Calu3 (cell line): ENCODE data around the gene PZP. TPM values are rescaled to one million over a fixed set of nuclear protein-coding genes. Genes with fewer than 3 reads are reported as not detected.

Source experiments
- BruUV-seq: library from RNA; stranded (reverse); fragments of 400-500 nt; replicated peaks from 2 replicates; lab custom pipeline; 2021; lab: Mats Ljungman, UMichigan
- CTCF ChIA-PET: fragments of 300-600 bp; sonication (Branson Sonifier 250); formaldehyde crosslinking; loops from one replicate; lab custom pipeline; 2022; ENCODE audit warnings: antibody characterized with exemption; lab: Charles Lee
- DNase-seq: peaks from one replicate; pipeline ENCODE4 v3.0.0; 2022
- H3K27ac Mint-ChIP-seq: one replicate; pipeline ENCODE4 v1.8.0; 2022; ENCODE audit warnings: mixed read lengths; ENCODE audit not compliant: unreplicated experiment
- H3K27me3 Mint-ChIP-seq: one replicate; pipeline ENCODE4 v1.8.0; 2022; ENCODE audit warnings: mixed read lengths; ENCODE audit not compliant: unreplicated experiment
- H3K36me3 Mint-ChIP-seq: one replicate; pipeline ENCODE4 v1.8.0; 2022; ENCODE audit warnings: mild to moderate bottlenecking, moderate library complexity, mixed read lengths; ENCODE audit not compliant: insufficient read depth, unreplicated experiment
- H3K4me1 Mint-ChIP-seq: one replicate; pipeline ENCODE4 v1.8.0; 2022; ENCODE audit warnings: mild to moderate bottlenecking, low read depth, mixed read lengths; ENCODE audit not compliant: unreplicated experiment
- H3K4me3 Mint-ChIP-seq: one replicate; pipeline ENCODE4 v1.8.0; 2022; ENCODE audit warnings: mild to moderate bottlenecking, low read depth, moderate library complexity, mixed read lengths; ENCODE audit not compliant: unreplicated experiment
- H3K9me3 Mint-ChIP-seq: one replicate; pipeline ENCODE4 v1.8.0; 2022; ENCODE audit warnings: low read depth, mixed read lengths; ENCODE audit not compliant: unreplicated experiment
- intact Hi-C: fragments of 100-400 bp; cut with micrococcal nuclease; formaldehyde crosslinking; loops from one replicate; pipeline ENCODE4 v1.10.0; 2022; ENCODE audit not compliant: unreplicated experiment
- total RNA-seq: library from RNA; stranded (reverse); gene quantifications from 2 replicates; pipeline ENCODE4 v1.2.3, GENCODE V29; 2022
- TF ChIP-seq, protein P1 (sequence below): fragments of 200-600 bp; IDR thresholded peaks from one replicate; pipeline ENCODE4 v1.8.0; 2022; ENCODE audit warnings: antibody characterized with exemption; ENCODE audit not compliant: unreplicated experiment

PZP gene
- total RNA-seq, 1 experiment from 2014 or later: not detected

DNA sequence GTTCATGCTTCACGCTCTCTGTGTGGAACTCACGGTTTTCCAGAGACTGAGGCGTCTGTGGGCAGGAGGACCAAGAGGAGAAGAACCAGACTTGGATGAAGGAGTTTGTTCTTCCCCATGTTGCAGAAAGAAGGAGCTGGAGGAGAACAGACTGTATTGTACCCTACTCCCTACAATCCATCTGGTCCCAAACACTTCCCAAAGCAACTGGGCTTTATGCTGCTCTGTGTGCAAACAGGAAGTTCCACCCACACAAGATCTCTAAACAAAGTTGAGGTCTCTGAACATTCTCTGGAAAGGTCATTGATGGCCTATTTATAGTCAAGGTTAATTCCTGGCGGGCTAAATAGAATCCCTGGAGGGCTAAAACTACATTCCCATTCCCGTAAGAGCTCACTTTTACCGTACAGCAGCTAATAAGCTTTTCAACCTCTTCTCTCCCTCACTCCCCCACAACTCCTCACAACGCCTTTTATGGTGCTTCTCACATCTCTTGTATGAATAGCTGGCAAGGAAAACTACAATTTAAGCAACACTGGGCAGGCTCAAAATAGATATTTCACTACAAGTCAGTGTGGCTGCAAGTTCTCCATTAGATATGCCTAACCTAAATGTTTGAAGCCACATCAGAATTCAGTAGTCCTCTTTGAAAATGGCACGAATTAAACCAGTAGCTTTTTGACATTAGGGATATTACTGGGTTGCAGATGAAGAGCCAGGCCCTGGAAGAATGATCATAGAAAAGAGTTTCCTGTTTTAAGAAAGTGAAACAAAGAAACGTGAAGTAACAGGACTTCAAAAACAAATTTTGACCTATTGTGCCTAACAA lies 92.2 kb downstream of the PZP start, which contains the start of gene A2M:
Gene A2M, minus strand, starts transcription at position 189 of the 829 bp plus-strand sequence. Its CDS starts 70 bp downstream, at position 119.
- intact Hi-C loops: no loop called here
- Mint-ChIP-seq H3K9me3 (no peaks in the 10 kb centered on the region), H3K36me3 (no peaks in the 10 kb centered on the region), H3K27me3 (peaks cover 14% of the 10 kb centered on the region), H3K4me1 (no peaks in the 10 kb centered on the region), H3K4me3 (no peak within 1 kb of the TSS), H3K27ac (no peak within 1 kb of the TSS)
- TF ChIP-seq, protein P1, sequence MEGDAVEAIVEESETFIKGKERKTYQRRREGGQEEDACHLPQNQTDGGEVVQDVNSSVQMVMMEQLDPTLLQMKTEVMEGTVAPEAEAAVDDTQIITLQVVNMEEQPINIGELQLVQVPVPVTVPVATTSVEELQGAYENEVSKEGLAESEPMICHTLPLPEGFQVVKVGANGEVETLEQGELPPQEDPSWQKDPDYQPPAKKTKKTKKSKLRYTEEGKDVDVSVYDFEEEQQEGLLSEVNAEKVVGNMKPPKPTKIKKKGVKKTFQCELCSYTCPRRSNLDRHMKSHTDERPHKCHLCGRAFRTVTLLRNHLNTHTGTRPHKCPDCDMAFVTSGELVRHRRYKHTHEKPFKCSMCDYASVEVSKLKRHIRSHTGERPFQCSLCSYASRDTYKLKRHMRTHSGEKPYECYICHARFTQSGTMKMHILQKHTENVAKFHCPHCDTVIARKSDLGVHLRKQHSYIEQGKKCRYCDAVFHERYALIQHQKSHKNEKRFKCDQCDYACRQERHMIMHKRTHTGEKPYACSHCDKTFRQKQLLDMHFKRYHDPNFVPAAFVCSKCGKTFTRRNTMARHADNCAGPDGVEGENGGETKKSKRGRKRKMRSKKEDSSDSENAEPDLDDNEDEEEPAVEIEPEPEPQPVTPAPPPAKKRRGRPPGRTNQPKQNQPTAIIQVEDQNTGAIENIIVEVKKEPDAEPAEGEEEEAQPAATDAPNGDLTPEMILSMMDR: no peak
- CTCF ChIA-PET: no interaction called here
- DNase-seq: no peak
- BruUV-seq: no TSS peak

DNA sequence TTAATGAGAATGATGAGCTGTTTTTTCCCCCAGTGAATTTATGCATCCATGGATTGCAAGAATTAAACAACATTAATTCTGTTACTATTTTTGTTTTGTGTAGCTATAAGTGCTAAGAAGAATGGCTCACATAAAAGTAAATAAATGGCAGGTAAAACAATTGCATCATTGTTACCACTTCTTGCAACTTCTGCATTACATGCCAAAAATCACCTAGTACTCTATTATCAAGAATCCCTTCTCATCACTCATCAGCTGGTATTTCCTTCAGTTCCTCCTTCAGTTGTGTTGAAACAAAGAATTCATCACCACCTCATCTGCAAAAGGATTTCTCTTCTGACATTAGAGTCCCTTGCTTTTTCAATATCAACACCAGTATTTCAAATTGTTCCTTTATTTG lies 93.2 kb downstream of the PZP start:
- no peak overlapping the region for H3K4me3 Mint-ChIP-seq
- CTCF ChIA-PET: interaction anchor here (0.6 kb wide), 1 partner anchor 203 kb away, joined by 3 read pairs; no protein-coding TSS in a partner anchor
- H3K27me3 Mint-ChIP-seq: peaks cover 14% of the 10 kb centered on the region
- no peaks in the 10 kb centered on the region for H3K9me3 Mint-ChIP-seq
- no TSS peak for BruUV-seq
- TF ChIP-seq, protein P1: no peak
- no peaks in the 10 kb centered on the region for H3K36me3 Mint-ChIP-seq
- intact Hi-C loops: no loop called here
- no peak for DNase-seq
- no peak overlapping the region for H3K27ac Mint-ChIP-seq
- no peaks in the 10 kb centered on the region for H3K4me1 Mint-ChIP-seq

DNA sequence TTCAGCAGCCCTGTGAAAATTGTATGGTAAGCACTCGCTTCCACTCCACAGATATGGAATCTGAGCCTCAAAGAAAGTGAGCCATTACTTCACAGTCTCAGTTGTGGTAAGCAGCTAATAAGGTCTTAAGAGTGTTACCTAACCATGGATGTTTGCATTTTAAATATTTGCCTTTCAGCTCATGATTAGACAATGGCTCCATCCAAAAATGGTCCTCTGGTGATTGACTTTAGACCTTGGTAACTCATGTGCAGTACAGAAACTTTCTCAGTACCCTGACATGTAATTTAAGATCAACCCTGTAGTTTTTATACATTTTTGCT lies 94.2 kb downstream of the PZP start:
- Mint-ChIP-seq H3K36me3 (no peaks in the 10 kb centered on the region), H3K9me3 (no peaks in the 10 kb centered on the region), H3K27ac (no peak overlapping the region), H3K27me3 (peaks cover 14% of the 10 kb centered on the region), H3K4me1 (no peaks in the 10 kb centered on the region), H3K4me3 (no peak overlapping the region)
- BruUV-seq: no TSS peak
- CTCF ChIA-PET: no interaction called here
- DNase-seq: no peak
- TF ChIP-seq, protein P1: no peak
- intact Hi-C loops: no loop called here

DNA sequence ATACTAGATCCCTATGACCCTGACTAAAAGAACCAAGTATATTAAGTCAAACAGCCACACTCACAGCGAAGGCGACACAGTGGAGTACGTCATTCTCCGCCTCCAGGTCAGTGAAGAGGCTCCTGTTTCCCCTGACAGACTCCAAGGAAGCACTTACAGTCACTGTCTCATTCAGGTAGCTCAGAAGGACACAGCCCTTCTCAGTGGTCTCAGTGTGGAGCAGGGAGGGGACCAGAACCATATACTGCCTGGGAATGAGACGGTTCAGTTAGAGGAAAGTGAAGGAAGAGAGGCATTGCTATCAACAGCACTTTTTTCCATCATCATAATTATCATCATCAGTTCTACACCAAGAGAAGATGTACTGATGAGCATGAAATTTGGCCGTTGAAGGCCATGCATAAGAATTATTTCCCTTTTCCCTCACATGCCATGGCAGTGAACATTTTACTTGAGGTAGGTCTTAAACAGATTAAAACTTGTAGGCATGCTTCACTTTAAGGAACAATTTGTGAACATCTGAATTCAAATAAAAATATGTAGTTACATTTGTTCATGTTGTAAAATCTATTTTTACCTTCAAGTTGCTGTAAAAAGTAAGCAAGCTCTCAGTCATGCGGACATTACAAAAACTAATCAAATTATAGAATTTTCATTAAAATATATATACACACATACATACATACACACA lies 94.8 kb downstream of the PZP start:
- H3K27ac Mint-ChIP-seq: no peak overlapping the region
- intact Hi-C loops: no loop called here
- CTCF ChIA-PET: no interaction called here
- peaks cover 14% of the 10 kb centered on the region for H3K27me3 Mint-ChIP-seq
- no peak for DNase-seq
- H3K36me3 Mint-ChIP-seq: no peaks in the 10 kb centered on the region
- H3K4me3 Mint-ChIP-seq: no peak overlapping the region
- no peaks in the 10 kb centered on the region for H3K4me1 Mint-ChIP-seq
- BruUV-seq: no TSS peak
- no peaks in the 10 kb centered on the region for H3K9me3 Mint-ChIP-seq
- TF ChIP-seq, protein P1: no peak
